Transverse colon (tissue), 4 donors: ENCODE measurements around the gene BAIAP3.

Source experiments
- CTCF ChIP-seq, 5 experiments: fragments of 200-600 bp in 3 of 5; fragments of 450-650 bp in 2 of 5; sonication (generic) in 3 of 5; IDR thresholded peaks; 1 replicate in 2 of 5; 2 replicates in 3 of 5; pipeline ENCODE4 v1.5.1; 2016 to 2017; ENCODE audit warnings: antibody characterized with exemption in 5 of 5, inconsistent platforms in 3 of 5, mild to moderate bottlenecking in 2 of 5, moderate library complexity in 1 of 5
- POLR2A ChIP-seq: fragments of 450-650 bp; IDR thresholded peaks from one replicate; pipeline ENCODE4 v1.6.1; 2016; ENCODE audit warnings: antibody characterized with exemption, mild to moderate bottlenecking, moderate library complexity
- POLR2AphosphoS5 ChIP-seq, 3 donors: sonication (generic); formaldehyde crosslinking; IDR thresholded peaks; one replicate each; pipeline ENCODE4 v1.6.1; 2016; ENCODE audit warnings: antibody characterized with exemption in 3 of 3

- TF ChIP-seq CTCF (IDR thresholded peaks at IDR 0.05) (no peak), POLR2A (no peak), POLR2AphosphoS5 (IDR thresholded peaks at IDR 0.05) (no peak)
Observed at GRCh38 chr16:1390239-1390779, 56.9 kb downstream of the BAIAP3 start.
